ENCODE results near the gene ZSCAN31. TPM values are rescaled to one million over a fixed set of nuclear protein-coding genes. Genes with fewer than 3 reads are reported as not detected.

ZSCAN31 gene
- total and polyA plus RNA-seq, 9 of the 15 experiments (the other 6 are each of a cell fraction or from before 2014, with no cell fraction given): 3.9 to 12.1 (median 7.0) TPM

- no peak for TF ChIP-seq ZNF518B (CRISPR knock-in tag; IDR thresholded peaks at IDR 0.05)
- TF ChIP-seq KLF10 (CRISPR knock-in tag; IDR thresholded peaks at IDR 0.05): no peak
- no peak for TF ChIP-seq ZNF512 (tag; IDR thresholded peaks at IDR 0.05)
- no peak for TF ChIP-seq TRIM24 (IDR thresholded peaks at IDR 0.05)
- TF ChIP-seq EWSR1 (IDR thresholded peaks at IDR 0.05; ENCODE audit: borderline replicate concordance, low read depth, partially characterized antibody): no peak
- TF ChIP-seq PKNOX1 (IDR thresholded peaks at IDR 0.05): peak; percentile 73
- no peak for TF ChIP-seq ADNP (tag; IDR thresholded peaks at IDR 0.05)
- TF ChIP-seq ETV5 (CRISPR knock-in tag; IDR thresholded peaks at IDR 0.05; ENCODE audit: low read depth): peak; percentile 72; the same call in 1 of the 2 replicates
- no peak for TF ChIP-seq ZBTB43 (CRISPR knock-in tag; IDR thresholded peaks at IDR 0.05)
- TF ChIP-seq E2F5 (CRISPR knock-in tag; IDR thresholded peaks at IDR 0.05): 0 out of 2 replicates have a peak, but pooled peaks have one; percentile 54
- no peak for TF ChIP-seq CBFA2T2 (conservative IDR thresholded peaks at IDR 0.05)
- peak in 1 of 2 experiments; percentile 41; a peak in 1 of 4 replicates for TF ChIP-seq HDAC1 (IDR thresholded peaks at IDR 0.05)
- TF ChIP-seq L3MBTL2 (IDR thresholded peaks at IDR 0.05): no peak; the same call in 1 of the 2 replicates
- TF ChIP-seq BHLHE40 (IDR thresholded peaks at IDR 0.05; ENCODE audit: low read length): no peak
- TF ChIP-seq NKRF (IDR thresholded peaks at IDR 0.05; ENCODE audit: borderline replicate concordance): peak; percentile 45; the same call in 1 of the 2 replicates
- TF ChIP-seq SMARCE1 (IDR thresholded peaks at IDR 0.05): peak; percentile 35; the same call in 1 of the 2 replicates
Observed at GRCh38 chr6:28355743-28356665, 20.1 kb upstream of the ZSCAN31 start (continued).

Data from K562 (cell line).